Activated B cell treated with CpG ODN at 0.5 μM for 24 hours (primary cell): ENCODE results near the gene PITPNB. TPM values are rescaled to one million over a fixed set of nuclear protein-coding genes. Genes with fewer than 3 reads are reported as not detected.

ENCODE experiments used
- ATAC-seq: fragments of 200-7000 bp; cut with Tn5 transposase; one replicate; pipeline ENCODE4 v1.10.0; 2021; ENCODE audit warnings: low read depth, mild to moderate bottlenecking, moderate library complexity
- CTCF ChIA-PET: fragments of 350-600 bp; sonication (Branson Sonifier 250); formaldehyde crosslinking; loops from one replicate; lab custom pipeline; 2021; ENCODE audit warnings: antibody characterized with exemption; lab: Charles Lee
- POLR2A ChIA-PET: fragments of 350-600 bp; sonication (Branson Sonifier 250); formaldehyde crosslinking; loops from one replicate; lab custom pipeline; 2021; ENCODE audit warnings: antibody characterized with exemption; lab: Charles Lee
- DNase-seq: peaks from one replicate; pipeline ENCODE4 v3.0.0; 2022
- H3K27ac Mint-ChIP-seq: one replicate; pipeline ENCODE4 v1.8.0; 2020; ENCODE audit warnings: mixed read lengths
- H3K27me3 Mint-ChIP-seq: one replicate; pipeline ENCODE4 v1.8.0; 2021; ENCODE audit warnings: mixed read lengths
- H3K36me3 Mint-ChIP-seq: one replicate; pipeline ENCODE4 v1.8.0; 2021; ENCODE audit warnings: low read depth, mixed read lengths
- H3K4me1 Mint-ChIP-seq: one replicate; pipeline ENCODE4 v1.8.0; 2021; ENCODE audit warnings: mixed read lengths
- H3K4me3 Mint-ChIP-seq: one replicate; pipeline ENCODE4 v1.8.0; 2020; ENCODE audit warnings: mild to moderate bottlenecking, mixed read lengths
- H3K9me3 Mint-ChIP-seq: one replicate; pipeline ENCODE4 v1.8.0; 2020; ENCODE audit warnings: mixed read lengths
- CTCF ChIP-seq: fragments of 200-600 bp; IDR thresholded peaks from one replicate; pipeline ENCODE4 v1.8.0; 2022; ENCODE audit warnings: antibody characterized with exemption, mild to moderate bottlenecking
- intact Hi-C: fragments of 100-400 bp; cut with micrococcal nuclease; formaldehyde crosslinking; loops from one replicate; pipeline ENCODE4 v1.15.1; 2024
- total RNA-seq: library from RNA; stranded (reverse); gene quantifications from 2 replicates; pipeline ENCODE4 v1.2.3, GENCODE V29; 2022

Gene PITPNB
- total RNA-seq, 1 donor from 2014 or later, result 82.5 TPM

- no peak overlapping the region for H3K27ac Mint-ChIP-seq
- H3K36me3 Mint-ChIP-seq, result peaks cover 53% of the 10 kb centered on the region
- CTCF ChIA-PET, result no interaction called here
- no peaks in the 10 kb centered on the region for H3K9me3 Mint-ChIP-seq
- TF ChIP-seq CTCF, result no peak
- ATAC-seq, result no peak
- POLR2A ChIA-PET, result no interaction called here
- H3K27me3 Mint-ChIP-seq, result no peaks in the 10 kb centered on the region
- no peaks in the 10 kb centered on the region for H3K4me1 Mint-ChIP-seq
- H3K4me3 Mint-ChIP-seq, result no peak overlapping the region
- no peak for DNase-seq
- intact Hi-C loops, result no loop called here
These were observed 74.1 kb downstream of the PITPNB start for GRCh38 chr22:27844656-27845591.

GRCh38 chr22:27844256-27844655 lies 74.8 kb downstream of the PITPNB start:
- Mint-ChIP-seq H3K9me3 (no peaks in the 10 kb centered on the region), H3K4me1 (no peaks in the 10 kb centered on the region), H3K36me3 (peaks cover 46% of the 10 kb centered on the region), H3K27ac (no peak overlapping the region), H3K4me3 (no peak overlapping the region), H3K27me3 (no peaks in the 10 kb centered on the region)
- no peak for TF ChIP-seq CTCF
- DNase-seq (no peak), ATAC-seq (no peak)
- ChIA-PET POLR2A (no interaction called here), CTCF (no interaction called here)
- intact Hi-C loops, result no loop called here

- no peaks in the 10 kb centered on the region for H3K9me3 Mint-ChIP-seq
- DNase-seq (no peak), ATAC-seq (no peak)
- no peaks in the 10 kb centered on the region for H3K27me3 Mint-ChIP-seq
- intact Hi-C loops, result no loop called here
- ChIA-PET POLR2A (no interaction called here), CTCF (no interaction called here)
- H3K36me3 Mint-ChIP-seq, result peaks cover 40% of the 10 kb centered on the region
- TF ChIP-seq CTCF, result no peak
- no peaks in the 10 kb centered on the region for H3K4me1 Mint-ChIP-seq
- H3K27ac Mint-ChIP-seq, result no peak overlapping the region
- no peak overlapping the region for H3K4me3 Mint-ChIP-seq
These were observed 75.6 kb downstream of the PITPNB start for GRCh38 chr22:27843441-27843840.

- H3K9me3 Mint-ChIP-seq, result peaks cover under 1% of the 10 kb centered on the region
- DNase-seq, result no peak
- CTCF ChIA-PET, result no interaction called here
- no peak overlapping the region for H3K4me3 Mint-ChIP-seq
- no peak for TF ChIP-seq CTCF
- POLR2A ChIA-PET, result no interaction called here
- H3K27me3 Mint-ChIP-seq, result no peaks in the 10 kb centered on the region
- intact Hi-C loops, result no loop called here
- H3K4me1 Mint-ChIP-seq, result no peaks in the 10 kb centered on the region
- no peak overlapping the region for H3K27ac Mint-ChIP-seq
- no peak for ATAC-seq
- H3K36me3 Mint-ChIP-seq, result peaks cover 34% of the 10 kb centered on the region
These were observed 76.2 kb downstream of the PITPNB start for GRCh38 chr22:27842669-27843431.

GRCh38 chr22:27842201-27842600 lies 76.9 kb downstream of the PITPNB start:
- DNase-seq, result no peak
- CTCF ChIA-PET, result no interaction called here
- intact Hi-C loops, result no loop called here

More at GRCh38 chr22:27842201-27842600, 76.9 kb downstream of the PITPNB start:
- Mint-ChIP-seq H3K27me3 (no peaks in the 10 kb centered on the region), H3K36me3 (peaks cover 30% of the 10 kb centered on the region), H3K9me3 (peaks cover 6% of the 10 kb centered on the region), H3K4me1 (no peaks in the 10 kb centered on the region), H3K4me3 (no peak overlapping the region), H3K27ac (no peak overlapping the region)
- POLR2A ChIA-PET, result no interaction called here
- TF ChIP-seq CTCF, result no peak
- ATAC-seq, result no peak
